ENCODE measurements around the gene USP9X.

Gene USP9X

DNA sequence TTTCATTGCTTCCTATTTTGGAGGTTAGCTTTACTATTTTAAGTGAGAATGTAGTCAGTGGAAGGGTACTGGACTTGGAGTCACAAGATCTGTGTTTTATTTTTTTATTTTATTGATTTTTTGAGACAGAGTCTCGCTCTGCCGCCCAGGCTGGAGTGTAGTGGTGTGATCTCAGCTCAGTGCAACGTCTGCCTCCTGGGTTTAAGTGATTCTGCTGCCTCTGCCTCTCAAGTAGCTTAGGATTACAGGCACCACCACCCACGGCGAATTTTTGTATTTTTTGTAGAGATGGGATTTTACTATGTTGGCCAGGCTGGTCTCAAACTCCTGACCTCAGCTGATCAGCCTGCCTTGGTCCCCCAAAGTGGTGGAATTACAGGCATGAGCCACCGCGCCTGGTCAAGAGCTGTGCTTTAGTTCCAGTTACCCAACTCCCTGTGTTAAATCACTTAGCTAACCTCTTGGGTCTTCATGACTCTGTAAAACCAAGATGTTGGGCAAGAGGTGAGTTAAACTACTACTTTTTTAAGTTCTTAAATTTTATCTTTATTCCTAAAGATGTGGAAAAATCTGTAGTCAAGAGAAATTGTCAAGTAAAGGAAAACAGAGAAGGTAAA is 11.2 kb downstream of the USP9X start:
- TF ChIP-seq GATA3 (IDR thresholded peaks at IDR 0.05; ENCODE audit: low read depth, low read length) (no peak), GATA2 (IDR thresholded peaks at IDR 0.05; ENCODE audit: low read depth, low read length) (no peak)

DNA sequence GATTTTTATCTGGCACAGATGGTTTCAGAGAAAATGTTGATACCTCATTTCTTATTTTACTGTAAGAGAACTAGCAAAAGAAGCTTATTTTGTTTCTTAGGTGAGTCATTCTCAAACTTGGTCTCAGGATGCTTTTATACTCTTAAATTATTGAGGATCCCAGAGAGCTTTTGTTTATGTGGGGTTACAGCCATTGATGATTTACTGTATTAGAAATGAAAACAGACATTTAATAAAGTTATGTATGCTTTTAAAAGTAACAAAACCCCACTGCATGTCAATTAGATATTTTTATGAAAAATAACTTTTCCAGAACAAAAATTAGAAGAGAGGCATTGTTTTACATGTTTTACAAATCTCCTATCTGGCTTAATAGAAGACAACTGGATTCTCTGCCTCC is 12.1 kb downstream of the USP9X start:
- TF ChIP-seq GATA3 (IDR thresholded peaks at IDR 0.05; ENCODE audit: low read depth, low read length) (no peak), GATA2 (IDR thresholded peaks at IDR 0.05; ENCODE audit: low read depth, low read length) (no peak)

DNA sequence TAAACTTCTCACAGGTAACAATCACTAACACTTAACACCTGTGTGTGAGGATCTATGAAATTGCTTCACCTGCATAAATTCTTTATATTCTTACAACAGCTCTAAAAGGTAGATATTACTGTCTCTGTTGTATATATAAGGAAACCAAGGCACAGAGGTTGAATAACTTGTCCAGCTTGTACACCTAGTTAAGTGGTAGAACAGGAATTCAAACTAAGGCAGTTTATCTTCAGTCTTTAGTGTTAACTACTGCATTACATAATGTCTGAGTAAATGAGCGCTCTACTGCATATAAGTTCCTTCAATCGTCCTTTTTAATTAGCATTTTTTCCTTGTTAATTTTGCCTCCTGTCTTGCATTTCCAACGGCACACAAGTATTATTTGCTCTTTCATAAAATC is 15.0 kb downstream of the USP9X start:
- TF ChIP-seq GATA2 (IDR thresholded peaks at IDR 0.05; ENCODE audit: low read depth, low read length) = no peak
- TF ChIP-seq GATA3 (IDR thresholded peaks at IDR 0.05; ENCODE audit: low read depth, low read length) = no peak

DNA sequence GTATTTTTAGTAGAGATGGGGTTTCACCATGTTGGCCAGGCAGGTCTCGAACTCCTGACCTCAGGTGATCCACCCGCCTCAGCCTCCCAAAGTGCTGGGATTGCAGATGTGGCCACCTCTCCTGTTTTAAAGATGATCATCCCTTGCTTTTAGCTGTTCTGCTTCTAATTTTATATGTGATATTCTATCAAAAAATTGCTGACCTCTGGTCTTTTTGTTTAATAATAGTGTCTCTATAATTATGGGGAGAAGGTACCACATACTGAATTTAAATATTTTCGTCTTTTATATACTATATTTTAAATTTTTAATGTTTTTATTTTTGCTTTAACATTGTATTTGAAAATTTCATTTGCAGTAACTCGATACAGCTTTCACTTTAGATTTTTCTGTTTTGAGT is 15.6 kb downstream of the USP9X start:
- TF ChIP-seq GATA2 (IDR thresholded peaks at IDR 0.05; ENCODE audit: low read depth, low read length) (no peak), GATA3 (IDR thresholded peaks at IDR 0.05; ENCODE audit: low read depth, low read length) (no peak)

DNA sequence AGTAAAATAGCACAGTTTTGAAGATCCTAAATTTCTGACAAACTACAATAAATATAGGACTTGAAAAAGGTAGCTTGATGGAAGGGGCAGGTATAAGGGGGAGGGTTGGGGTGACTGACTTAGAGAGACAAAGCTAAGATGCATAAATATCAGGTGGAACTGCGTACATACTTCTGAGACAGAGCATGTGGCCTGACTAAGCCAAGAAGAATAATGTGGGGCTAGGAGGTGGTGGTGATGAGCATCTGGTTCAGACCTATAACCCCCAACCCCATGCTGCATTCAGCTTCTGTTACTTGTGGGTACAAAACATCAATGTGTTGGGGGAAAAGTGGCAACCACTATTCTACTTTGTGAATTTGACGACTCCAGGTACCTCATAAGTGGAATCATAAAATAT is 19.8 kb downstream of the USP9X start:
- no peak for TF ChIP-seq GATA3 (IDR thresholded peaks at IDR 0.05; ENCODE audit: low read depth, low read length)
- no peak for TF ChIP-seq GATA2 (IDR thresholded peaks at IDR 0.05; ENCODE audit: low read depth, low read length)

DNA sequence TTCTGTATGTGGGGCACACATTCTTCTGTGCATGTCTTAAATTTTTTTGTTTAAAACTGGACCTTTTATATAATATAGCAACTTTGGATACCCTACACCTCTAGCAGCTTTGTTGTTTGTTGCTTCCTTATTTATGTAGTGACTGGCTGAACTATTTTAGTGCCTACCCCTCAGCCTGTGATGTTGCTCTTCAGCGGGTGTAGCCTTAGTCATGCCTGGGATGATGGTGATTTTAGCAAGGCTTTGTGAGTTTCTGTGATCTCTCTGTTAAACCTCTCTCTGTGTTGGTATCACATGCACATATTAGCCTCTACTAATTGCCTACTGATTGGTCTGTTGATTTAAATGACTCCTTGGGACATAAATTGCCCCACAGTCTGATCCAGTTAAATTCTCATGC is 22.8 kb downstream of the USP9X start:
- no peak for TF ChIP-seq GATA2 (IDR thresholded peaks at IDR 0.05; ENCODE audit: low read depth, low read length)
- no peak for TF ChIP-seq GATA3 (IDR thresholded peaks at IDR 0.05; ENCODE audit: low read depth, low read length)

DNA sequence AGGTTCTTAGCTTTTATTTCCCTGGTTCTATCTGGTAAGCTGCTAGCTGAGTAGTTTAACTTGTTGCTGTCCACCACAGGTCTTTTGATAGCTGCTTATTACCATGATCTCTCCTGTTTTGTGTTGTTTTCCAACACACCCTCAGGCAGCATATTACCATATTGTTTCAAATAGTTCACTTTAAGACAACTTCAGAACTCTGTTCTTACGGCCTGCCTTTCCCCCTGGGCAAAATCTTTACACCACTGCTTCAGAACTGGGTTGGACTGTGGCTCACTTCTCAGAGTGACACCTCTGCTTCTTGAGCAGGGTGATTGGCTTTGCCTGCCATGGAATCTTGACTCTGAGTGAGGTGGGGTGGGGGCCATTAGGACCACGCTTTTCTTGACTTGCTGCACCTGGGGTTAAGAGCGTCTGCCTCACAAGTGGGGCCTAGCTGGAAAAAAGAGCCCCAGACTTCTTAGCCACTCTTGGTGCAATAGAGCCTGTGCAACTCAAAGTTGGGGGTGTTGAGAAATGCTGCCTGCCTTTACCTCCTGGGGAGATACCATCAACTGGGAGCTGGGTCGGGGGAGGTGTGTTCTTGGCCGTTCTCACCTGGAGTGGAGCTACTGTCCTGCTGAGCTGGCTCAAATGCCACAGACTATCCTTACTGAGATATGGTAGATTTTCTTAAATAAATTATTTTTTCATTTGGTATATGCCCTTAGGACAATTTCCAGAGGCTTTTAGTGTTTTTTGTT is 23.4 kb downstream of the USP9X start:
- TF ChIP-seq GATA2 (IDR thresholded peaks at IDR 0.05; ENCODE audit: low read depth, low read length) (no peak), GATA3 (IDR thresholded peaks at IDR 0.05; ENCODE audit: low read depth, low read length) (no peak)

DNA sequence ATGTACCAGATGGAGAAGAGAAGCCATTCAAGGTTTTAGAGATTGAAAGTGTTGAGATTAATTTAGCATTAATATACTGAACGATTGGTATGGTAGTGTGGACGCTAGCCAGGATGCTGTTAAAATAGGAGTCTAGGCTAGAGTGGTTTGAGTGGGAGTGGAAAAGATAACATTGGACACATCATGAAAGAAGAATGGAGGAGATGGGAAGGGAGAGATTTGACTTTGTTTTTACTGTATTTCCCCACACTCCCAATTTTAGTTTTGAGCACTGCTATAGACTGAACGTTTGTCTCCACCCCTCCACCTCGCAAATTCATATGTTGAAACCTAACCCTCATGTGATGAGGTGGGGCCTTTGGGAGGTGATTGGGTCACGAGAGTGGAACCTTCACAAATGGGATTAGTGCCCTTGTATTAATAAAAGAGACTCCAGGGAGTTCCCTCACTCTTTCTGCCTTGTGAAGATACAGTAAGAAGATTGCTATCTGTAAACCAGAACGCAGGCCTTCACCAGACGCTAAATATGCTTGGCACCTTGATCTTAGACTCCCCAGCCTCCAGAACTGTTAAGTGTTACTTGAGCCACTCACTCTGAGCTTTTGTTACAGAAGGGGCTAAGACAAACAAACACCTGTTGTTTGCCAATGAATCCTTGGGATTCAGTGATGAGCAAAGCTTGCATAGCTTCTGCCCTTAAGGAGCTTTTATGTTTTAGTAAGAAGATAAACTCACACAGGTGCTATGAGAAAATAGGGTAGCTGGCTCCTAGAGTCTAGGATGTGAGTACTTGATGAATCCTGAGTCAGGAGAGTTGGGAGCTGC is 25.8 kb downstream of the USP9X start:
- TF ChIP-seq GATA3 (IDR thresholded peaks at IDR 0.05; ENCODE audit: low read depth, low read length) (no peak), GATA2 (IDR thresholded peaks at IDR 0.05; ENCODE audit: low read depth, low read length) (no peak)

DNA sequence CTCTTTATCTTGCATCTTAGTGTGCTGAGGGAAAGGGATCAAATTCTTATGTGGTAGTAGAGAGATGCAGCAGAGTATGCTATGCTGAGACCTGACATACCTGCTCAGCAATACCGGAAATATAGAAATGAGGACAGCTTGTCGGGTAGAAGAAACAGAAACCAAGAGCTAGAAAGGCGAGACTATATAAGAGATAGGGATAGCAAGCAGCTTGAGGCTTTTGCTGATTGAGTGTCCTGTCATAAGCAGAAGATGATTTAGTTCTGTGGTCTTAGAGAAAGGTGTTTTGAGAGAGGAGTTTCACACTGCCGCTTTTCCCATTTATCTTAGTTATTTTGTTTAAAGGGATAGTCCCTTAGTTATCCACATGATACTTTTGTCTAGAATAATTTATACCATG is 31.7 kb downstream of the USP9X start:
- TF ChIP-seq GATA3 (IDR thresholded peaks at IDR 0.05; ENCODE audit: low read depth, low read length) (no peak), GATA2 (IDR thresholded peaks at IDR 0.05; ENCODE audit: low read depth, low read length) (no peak)

DNA sequence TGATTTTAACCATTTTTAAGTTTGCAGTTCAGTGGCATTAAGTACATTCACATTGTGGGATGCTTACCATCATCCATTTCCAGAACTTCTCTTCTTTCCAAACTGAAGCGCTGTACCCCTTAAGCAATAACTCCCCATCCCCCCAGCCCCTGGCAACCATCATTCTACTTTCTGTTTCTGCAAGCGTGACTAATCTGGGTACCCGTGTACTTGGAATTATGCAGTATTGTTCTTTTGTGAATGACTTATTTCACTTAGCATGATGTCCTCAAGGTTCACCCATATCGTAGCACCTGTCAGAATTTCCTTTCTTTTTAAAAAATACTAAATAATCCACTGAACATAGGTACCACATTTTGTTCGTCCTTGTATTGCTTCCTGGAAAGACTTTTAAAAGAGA is 32.9 kb downstream of the USP9X start:
- no peak for TF ChIP-seq GATA2 (IDR thresholded peaks at IDR 0.05; ENCODE audit: low read depth, low read length)

DNA sequence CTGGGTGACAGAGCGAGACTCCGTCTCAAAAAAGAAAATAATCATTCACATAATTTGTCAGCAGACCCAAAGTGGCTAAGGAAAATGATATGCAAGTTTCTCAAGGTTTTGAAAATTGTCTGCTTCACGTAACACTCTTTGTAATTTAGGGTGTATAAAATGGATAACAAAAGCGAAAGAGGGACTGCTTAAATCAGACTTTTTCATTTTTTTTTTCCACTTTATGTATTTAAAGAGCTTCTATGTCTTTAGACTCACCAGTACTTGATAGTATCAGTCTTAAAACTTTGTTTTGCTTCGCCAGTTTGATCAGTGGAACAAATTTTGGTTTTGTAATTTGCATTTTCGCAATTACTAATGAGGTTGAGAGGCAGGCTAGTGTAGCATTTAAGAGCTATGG is 34.6 kb downstream of the USP9X start:
- TF ChIP-seq GATA3 (IDR thresholded peaks at IDR 0.05; ENCODE audit: low read depth, low read length) = no peak
- TF ChIP-seq GATA2 (IDR thresholded peaks at IDR 0.05; ENCODE audit: low read depth, low read length) = no peak

DNA sequence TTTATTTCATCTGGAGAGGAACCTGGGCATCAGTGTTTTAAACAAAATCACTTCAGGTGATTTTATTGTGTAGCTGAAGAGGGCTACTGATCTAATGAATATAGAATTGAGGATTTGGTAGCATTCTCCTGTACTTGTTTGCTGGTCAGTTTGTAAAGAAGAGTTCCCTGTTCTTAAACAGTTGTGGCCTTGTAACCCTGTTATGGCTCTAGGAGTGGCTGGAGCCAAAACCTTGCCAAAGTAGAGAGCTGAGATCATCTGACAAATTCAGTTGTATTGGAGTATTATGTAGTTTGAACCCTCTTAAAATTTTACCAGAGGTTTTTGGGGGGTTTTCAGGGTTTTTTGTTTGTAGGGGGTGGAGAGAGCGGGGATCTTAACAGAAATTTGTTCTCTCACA is 36.5 kb downstream of the USP9X start:
- TF ChIP-seq GATA2 (IDR thresholded peaks at IDR 0.05; ENCODE audit: low read depth, low read length) (no peak), GATA3 (IDR thresholded peaks at IDR 0.05; ENCODE audit: low read depth, low read length) (no peak)

DNA sequence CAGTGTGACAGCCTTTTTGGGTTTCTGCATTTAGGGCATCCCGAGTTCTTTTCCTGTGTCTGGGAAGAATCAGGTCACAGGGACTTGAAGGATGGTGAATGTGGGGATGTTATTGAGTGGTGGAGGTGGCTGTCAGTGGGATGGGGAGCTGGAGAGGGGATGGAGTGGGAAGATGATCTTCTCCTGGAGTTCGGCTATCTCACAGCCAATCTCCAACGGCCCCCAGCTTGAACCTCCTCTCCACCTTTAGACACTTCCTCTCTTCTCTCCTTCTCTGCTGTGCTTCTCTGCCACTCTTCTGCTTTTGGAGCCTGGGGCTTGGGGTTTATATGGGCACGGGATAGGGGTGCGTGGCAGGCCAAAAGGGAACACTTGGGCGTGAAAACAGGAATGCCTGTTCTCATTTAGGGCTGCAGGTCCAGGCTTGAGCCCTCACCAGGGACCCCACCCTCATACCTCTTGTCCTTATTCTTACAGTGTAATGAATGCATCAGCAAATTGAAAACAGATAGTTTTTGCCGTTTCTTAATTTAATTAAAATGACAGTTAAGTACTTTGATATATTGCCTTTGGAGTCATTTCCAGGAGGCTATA is 37.5 kb downstream of the USP9X start:
- TF ChIP-seq GATA3 (IDR thresholded peaks at IDR 0.05; ENCODE audit: low read depth, low read length) (no peak), GATA2 (IDR thresholded peaks at IDR 0.05; ENCODE audit: low read depth, low read length) (peak; percentile 26; the same call in 1 of the 2 replicates)

DNA sequence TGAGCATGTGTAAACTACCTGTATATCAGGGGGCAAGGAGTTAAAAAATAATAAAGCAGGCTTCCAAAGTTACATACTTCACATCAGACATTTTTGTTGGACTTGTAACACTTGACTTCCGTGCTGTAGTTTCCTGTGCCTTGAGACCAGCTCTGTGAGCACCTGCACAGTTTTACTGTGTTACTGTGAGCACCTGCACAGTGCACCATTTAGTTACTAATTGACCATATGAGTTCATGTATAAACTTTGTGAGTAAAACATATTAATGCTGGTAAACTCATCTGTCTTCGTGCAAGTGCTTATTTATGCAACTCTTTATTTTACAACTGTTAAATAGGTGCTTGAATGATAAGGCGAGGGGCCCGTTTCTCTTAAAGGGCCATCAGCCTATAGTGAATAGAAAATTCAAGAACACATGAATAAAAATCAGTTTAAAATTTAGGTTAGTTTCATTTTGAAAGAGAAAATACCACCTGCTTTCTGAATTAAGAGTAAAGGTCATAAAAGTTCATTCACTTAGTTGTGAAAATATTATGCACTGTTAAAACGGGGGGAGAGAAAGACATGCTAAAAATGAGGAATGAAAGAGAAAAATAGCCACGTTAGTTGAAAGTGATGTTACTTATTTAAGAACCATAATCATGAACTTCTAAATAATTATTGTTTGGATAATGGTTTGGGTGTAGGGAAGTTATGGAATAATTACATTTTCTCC is 42.4 kb downstream of the USP9X start:
- TF ChIP-seq GATA2 (IDR thresholded peaks at IDR 0.05; ENCODE audit: low read depth, low read length) (no peak), GATA3 (IDR thresholded peaks at IDR 0.05; ENCODE audit: low read depth, low read length) (no peak)
